T-helper 2 cell (primary cell): Measurements from ENCODE around the gene EPG5.
"Not testable (repeated sequence)": the region's sequence is repeated elsewhere in the genome, so short reads cannot be mapped to it uniquely, and the experiment has no call there.

Source experiments
- DNase-seq, 5 experiments: peaks; one replicate each; pipeline versions ENCODE4 v3.0.0 to v3.0.0-alpha.2; 2012 to 2022
- total RNA-seq, 2 donors: gene quantifications; one replicate each; lab custom pipeline; 2026; lab: John Stamatoyannopoulos, UW

EPG5 gene, protein sequence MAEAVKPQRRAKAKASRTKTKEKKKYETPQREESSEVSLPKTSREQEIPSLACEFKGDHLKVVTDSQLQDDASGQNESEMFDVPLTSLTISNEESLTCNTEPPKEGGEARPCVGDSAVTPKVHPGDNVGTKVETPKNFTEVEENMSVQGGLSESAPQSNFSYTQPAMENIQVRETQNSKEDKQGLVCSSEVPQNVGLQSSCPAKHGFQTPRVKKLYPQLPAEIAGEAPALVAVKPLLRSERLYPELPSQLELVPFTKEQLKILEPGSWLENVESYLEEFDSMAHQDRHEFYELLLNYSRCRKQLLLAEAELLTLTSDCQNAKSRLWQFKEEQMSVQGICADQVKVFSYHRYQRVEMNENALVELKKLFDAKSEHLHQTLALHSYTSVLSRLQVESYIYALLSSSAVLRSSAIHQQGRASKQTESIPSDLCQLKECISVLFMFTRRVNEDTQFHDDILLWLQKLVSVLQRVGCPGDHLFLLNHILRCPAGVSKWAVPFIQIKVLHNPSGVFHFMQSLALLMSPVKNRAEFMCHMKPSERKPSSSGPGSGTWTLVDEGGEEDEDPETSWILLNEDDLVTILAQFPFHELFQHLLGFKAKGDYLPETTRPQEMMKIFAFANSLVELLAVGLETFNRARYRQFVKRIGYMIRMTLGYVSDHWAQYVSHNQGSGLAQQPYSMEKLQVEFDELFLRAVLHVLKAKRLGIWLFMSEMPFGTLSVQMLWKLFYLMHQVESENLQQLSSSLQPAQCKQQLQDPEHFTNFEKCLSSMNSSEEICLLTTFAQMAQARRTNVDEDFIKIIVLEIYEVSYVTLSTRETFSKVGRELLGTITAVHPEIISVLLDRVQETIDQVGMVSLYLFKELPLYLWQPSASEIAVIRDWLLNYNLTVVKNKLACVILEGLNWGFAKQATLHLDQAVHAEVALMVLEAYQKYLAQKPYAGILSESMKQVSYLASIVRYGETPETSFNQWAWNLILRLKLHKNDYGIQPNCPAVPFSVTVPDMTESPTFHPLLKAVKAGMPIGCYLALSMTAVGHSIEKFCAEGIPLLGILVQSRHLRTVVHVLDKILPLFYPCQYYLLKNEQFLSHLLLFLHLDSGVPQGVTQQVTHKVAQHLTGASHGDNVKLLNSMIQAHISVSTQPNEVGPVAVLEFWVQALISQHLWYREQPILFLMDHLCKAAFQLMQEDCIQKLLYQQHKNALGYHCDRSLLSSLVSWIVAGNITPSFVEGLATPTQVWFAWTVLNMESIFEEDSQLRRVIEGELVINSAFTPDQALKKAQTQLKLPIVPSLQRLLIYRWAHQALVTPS (N-terminal part only)
- 101 to 104 reads per million in 2 donors for total RNA-seq

DNA sequence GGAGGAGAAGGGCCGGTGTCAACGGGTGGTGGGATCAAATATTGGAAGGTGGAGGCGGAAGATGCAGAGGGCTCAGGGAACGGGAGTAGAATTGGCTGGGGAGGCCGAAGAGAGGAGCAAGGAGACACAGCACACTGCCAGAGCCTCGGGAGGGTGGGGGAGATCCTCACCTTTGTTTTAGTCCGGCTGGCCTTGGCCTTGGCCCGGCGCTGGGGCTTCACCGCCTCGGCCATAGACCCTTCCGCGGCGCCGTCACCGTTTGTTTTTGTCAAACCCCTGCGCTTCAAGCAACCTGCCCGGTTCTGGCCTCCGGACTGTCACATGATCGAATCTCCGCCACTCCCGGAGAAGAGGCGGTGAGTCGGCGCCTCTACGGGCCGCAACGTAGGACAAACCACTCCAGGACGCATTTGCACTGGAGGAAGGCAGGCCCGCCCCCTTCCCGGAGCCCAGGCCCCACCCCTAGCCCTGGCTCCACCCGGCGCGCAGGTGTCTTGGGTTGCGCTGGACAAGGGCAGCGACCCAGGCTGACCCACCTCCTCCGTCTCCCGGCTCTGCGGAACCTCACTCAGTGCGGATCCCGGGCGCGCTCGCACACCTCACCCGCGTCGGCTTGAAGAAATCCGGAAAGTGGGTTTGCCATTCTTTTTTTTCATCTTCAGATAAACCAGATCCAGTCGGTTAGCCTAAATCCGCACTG is at the start of gene EPG5:
Gene EPG5, minus strand, starts transcription at position 323 of the 700 bp plus-strand sequence. Its CDS starts 90 bp downstream, at position 233.
- DNase-seq = peak; percentile 79 to 96 (median 88)

DNA sequence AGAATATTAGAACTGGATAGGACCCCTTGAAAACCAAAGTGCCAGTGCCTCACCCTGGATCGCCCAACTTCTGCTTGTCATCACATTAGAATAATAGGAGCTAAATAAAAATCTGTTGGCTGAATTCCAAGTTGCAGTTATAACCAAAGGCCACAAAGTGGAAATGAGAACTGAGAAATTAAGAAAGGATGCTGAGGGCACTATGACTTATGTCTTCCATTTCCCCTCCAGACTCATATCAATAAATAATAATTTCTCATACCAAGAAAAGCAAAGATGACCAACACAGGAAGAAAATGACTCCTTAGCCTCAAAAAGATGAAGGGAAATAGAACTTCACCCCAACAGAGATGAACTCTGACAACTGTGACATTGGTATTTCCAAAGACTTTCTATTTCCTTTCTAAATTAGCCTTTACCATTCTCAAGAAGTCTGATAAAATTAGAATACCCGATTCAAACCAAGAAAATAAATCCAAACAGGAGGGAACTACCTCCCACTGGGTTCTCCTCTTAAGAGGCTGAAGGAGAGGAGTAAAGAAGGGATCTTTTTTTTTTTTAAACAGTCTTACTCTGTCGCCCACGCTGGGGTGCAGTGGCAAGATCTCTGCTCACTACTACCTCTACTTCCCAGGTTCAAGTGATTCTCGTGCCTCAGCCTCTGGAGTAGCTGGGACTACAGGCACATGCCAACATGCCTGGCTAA is 46.5 kb upstream of the EPG5 start:
- peak in 1 of 5 experiments; percentile 57 for DNase-seq

DNA sequence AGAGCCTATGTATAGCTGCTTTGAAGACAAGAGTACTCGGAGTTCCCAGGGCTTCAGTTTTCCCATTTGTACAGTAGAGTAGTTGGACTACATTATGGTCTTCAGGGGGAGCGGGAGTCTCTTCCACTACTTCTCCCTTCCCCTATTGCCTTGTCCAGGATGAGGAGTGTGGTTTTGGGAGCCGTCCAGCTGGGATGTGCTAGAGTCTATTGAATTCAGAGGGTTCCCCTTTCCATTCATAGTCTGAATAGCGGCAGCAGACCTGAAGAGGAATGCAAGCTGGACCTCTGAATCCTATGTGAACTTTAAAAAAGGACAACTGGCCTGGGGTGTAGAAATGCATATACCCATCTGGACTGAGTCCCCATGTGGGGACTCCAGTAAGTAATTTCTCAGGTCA is 43.5 kb upstream of the EPG5 start:
- no peak for DNase-seq

DNA sequence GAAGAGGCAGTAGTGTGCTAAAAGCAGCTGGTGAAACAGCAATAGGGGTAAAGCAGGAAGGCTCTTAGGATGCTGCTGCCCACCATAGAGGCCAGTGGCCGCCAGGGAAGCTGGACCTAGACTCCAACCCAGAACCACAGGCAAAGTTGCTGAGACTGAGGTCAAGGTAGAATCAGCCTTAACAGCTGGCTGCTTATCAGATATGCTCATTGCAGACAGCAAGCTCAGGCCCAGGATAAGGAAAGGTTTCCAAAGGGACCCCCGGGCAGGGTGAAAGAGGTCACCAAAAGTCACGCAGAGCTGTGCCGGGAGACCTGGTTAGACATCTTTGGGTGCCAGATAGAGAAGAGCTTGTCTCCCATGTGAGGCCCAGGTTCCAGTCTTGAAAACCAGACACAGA is 42.9 kb upstream of the EPG5 start:
- no peak for DNase-seq

DNA sequence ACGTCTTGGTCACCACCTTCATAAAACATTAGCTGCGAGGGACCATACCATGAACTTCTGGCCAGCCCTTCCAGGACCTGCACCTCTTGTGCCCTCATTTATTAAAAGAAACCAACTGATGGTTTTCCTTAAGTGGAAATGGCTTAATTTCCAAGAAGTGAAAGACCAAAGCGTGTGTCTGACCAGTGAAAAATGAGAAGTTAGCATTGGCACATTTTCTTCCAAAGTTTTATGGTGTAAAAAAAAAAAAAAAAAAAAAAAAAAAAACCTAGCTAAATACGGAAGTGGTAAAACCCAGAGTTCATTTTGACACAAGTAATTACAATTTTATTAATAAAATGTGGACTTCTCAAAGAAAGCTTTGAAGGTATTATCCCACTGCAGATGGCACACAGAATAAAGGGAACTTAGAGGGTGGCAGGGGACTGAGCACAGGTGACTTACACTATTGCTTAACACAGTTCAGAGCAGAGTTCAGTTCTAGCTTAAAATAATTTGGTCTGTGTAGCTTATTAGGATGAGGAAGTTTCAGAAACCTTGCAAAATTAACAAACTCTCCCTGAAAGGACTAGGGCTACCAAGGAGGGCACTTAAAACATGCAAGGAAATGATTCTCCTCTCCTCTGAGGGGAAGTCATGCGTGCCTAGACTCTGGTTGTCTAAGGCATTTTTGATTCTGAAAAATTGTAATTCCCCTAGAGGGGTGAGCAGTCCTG is 42.2 kb upstream of the EPG5 start:
- DNase-seq = no peak

DNA sequence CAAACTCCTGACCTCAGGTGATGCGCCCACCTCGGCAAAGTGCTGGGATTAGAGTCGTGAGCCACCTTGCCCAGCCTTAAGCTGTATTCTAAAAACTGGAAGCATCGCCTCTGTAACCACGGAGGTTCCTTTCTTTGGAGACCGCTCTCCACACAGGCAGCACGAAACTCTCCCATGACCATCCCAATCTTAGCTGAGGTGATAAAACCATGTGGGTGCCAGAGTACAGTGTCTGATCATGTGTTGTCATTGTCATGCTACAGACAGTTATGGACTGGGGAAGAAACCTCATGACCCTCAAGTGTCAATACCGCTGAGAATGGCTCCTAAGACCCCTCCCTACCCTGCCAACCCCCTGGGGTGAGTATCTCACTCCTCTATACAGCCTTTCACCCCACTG is 41.4 kb upstream of the EPG5 start:
- no peak for DNase-seq

DNA sequence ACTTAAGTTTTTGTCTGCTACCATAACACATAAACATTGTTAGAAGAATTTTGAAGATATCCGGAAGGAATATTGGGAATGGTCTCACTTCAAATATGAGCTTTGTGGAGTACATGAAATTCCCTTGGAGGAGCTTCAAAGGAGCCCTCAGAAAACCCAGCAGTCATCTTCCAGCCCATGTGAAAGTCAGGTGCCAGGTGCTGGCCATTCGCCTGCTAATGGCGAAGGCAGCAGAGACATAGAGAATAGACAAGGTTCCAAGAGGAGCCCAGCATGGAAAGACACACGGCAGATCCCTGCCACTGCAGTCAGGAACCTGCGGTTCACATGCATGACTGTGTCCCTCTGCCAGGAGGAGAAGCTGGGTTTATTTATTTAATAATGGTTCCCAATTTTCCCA is 40.0 kb upstream of the EPG5 start:
- DNase-seq = no peak

DNA sequence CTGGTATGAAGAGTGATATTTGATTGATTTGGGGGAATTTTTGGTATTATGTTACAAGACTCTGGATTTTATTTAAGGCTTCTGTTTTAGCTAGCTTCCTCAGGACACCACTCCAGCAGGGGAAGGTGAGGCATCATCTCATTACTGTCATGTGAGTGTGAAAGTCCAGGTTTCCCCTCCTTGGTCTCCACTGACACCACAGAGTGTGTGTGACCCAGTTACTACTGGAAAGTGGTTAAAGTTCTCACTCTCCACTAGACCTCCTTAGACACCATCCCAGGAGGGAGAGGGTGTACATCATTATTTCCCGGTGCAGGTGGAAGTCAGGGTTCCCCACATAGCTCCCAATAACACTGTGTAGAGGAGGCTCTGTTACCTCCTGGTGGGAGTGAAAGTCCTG is 35.8 kb upstream of the EPG5 start:
- DNase-seq = no peak

DNA sequence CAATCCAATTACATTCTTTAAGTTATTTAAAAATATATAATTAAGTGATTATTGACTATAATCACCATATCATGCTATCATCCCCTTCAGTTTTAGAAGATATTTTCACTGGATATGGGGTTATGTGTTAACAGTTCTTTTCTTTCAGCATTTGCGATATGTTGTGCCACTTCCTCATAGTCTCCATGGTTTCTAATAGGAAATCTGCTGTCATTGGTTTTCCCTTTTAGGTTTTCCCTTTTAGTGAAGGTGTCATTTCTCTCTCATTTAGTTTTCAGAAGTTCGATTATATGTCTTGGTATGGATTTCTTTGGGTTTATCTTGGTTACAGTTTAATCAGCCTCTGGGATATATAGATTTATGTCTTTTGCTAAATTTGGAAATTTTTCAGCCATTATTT is 34.8 kb upstream of the EPG5 start:
- no peak for DNase-seq

DNA sequence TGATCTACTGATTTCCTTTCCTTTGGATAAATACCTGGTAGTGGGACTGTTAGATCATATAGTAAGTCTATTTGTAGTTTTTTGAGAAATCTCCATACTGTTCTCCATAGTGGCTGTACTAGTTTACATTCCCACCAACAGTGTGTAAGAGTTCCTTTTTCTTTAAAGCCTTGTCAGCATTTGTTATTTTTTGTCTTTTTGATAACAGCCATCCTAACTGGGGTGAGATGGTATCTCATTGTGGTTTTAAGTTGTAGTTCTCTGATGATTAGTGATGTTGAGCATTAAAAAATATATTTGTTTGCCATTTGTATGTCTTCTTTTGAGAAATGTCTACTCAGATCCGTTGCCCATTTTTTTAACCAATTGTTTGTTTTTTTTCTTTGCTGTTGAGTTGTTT is 33.9 kb upstream of the EPG5 start:
- DNase-seq = peak in 1 of 5 experiments; percentile 66

DNA sequence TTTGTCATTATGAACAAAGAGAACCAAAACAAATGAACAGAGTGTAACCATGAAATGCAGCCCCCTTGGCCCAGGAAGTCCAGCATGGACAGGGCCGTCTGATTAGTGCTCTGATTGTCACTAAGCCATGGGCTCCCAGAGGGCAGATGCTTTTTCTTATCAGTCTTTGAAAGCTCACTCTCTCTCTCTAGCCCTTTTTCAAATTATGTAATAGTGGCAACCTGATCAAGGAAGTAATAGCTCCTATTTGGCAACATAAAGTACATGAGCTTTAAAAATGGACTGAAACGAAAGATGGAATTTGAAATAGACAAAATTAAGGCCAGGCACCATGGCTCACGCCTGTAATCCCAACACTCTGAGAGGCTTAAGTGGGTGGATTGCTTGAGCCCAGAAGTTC is 32.4 kb upstream of the EPG5 start:
- no peak for DNase-seq

DNA sequence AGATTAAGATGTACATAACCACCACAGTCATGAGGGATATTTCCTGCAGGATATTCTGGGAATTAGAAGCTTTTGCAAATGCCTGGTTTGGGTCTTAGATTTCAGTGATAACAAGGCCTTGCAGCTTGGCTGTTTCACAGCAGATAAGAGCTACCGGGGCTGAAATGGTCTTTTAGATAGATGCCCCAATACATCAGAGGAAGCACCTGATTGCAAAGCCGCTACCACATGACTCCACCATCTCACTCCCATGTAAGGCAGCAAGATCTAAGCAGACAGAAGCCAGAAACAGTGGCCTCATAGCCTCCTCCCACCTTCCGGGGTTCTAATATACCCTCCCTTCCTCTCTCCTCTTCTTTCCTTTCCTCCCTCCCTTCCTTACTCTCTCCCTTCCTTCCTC is 31.1 kb upstream of the EPG5 start:
- peak in 1 of 5 experiments; percentile 84 for DNase-seq

DNA sequence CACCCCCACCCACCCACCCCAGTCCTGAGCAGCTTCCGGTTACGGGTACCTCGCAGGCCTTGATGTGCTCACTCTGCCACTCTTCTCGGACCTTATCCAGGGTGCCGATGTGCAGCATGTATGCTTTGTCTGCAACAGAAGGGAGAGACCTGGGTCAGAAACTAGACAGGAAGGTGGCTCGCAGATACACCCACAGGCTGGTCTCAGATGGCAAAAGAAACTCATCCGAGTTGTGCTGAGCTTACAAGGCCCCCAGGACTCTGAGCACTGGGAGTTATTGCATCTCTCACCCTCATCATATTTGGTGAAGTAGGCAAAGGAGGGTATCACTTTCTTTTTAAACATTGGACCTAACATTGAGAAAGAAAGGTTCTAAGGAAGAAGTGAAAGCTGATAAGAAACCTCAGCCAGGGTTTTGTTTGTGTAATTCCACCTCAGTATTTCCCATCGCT is 30.6 kb upstream of the EPG5 start:
- DNase-seq = peak in 2 of 5 experiments; percentile 6 to 73

DNA sequence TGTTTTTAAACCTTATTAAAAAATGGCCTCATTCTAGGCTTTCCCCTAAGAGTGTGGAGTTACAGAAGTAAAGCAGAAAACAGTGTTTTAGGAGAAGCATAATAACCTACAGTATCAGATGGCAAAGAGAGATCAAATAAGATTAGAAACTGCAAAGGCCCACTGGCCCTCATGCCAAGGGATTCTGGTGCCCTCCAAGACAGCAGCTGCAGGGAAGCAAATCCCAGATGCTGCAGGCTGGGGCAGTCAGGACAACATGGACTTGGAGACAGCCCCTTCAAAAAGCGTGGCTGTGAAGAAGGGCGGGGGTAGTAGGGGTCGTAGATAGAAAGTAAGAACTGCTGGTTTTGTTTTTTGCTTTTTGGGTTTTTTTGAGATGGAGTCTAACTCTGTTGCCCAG is 28.3 kb upstream of the EPG5 start:
- DNase-seq = no peak

DNA sequence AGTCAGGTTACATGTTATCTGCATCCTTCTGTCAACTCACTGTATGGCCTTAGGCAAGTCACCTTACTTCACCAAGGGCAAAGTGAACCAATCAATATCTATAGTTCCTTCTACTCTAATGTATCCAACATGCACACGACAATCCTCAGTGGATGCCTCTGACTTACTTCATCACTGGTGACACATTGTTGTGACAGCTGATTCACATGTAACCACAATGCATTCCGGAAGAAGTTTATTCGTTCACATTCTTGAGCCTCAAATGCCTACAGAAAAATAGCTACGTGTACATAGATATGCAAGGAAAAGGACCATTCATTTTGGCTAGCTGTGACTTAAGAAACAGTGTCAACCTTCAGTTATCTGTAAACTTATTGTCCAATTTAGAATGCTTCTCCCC is 26.3 kb upstream of the EPG5 start:
- DNase-seq = no peak

DNA sequence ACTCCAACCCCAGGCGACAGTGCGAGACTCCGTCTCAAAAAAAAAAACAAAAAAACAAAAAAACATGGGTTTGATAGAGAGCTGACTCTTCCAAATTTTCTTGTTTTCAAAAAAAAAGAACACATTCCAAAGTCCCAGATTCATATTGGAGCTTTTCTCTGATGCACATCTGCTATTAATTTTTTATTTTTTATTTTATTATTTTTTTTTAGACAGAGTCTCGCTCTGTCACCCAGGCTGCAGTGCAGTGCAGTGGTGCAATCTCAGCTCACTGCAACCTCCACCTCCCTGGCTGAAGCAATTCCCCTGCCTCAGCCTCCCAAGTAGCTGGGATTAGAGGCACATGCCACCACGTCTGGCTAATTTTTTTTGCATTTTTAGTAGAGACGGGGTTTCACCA is 25.4 kb upstream of the EPG5 start:
- DNase-seq = not testable (repeated sequence)

DNA sequence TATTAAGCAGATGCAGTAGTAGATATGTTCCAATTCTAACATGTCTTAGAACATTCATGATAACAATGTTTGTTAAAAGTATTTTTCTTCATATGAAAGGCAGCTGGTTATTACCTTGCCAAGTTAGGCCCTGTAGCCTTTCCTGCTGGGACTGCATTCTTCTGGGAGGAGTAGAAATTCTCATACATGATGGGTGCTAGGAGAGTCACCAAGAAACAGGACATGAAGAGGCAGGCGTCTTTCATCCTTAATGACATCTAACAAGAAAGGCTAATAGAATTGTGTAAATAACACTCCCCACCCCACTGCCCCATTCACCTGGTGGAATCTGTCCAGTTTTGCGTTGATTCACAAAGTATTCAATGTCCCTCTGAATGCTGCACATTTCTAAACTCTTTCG is 24.7 kb upstream of the EPG5 start:
- DNase-seq = no peak

DNA sequence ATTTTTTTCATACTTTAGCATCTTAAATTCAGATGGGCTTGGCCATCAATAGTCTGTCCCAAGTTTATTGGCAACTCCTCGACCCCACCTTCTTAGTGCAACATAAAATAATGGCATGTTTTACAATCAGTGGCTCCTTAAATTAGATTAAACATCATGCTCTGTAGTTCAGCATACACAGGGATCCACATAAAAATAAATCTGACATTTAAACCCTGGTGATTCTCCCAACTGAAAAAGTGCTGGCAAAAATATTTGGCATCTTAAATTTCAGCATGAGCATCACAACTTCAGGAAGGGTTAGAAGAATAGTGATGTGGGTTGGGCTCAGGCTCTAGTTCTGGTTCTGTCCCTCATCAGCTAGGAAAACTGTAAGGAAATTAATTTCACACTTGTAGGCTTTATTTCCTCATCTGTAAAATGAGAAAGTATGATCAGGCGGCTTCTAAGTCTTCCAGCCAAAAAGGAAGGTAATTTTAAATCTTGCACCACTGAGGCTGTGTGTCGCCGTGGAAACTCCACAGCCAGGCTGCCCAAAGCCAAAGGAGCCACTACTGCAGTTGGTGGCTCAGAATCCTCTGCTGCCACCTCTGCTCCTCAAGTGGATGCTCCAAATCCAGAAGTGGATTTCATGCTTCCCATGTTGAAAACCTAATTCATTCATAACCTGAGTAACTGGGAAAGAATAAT is 17.6 kb upstream of the EPG5 start:
- no peak for DNase-seq

DNA sequence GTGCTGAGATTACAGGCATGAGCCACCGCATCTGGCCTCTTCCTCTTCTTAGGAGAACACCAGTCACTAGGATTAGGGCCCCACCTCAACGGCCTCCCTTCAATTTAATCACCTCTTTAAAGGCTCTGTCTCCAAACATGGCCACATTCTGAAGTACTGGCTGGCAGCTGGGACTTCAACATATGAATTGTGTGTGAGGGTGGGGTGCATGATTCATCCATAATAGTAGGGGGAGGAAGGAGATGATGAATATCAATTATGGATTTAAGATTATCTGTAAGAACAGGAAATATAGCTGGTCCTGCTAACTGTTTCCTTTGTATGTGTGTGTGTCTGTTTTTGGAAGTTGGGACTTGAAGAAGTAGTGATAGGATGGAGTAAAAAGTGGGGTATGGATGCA is 14.7 kb upstream of the EPG5 start:
- no peak for DNase-seq

DNA sequence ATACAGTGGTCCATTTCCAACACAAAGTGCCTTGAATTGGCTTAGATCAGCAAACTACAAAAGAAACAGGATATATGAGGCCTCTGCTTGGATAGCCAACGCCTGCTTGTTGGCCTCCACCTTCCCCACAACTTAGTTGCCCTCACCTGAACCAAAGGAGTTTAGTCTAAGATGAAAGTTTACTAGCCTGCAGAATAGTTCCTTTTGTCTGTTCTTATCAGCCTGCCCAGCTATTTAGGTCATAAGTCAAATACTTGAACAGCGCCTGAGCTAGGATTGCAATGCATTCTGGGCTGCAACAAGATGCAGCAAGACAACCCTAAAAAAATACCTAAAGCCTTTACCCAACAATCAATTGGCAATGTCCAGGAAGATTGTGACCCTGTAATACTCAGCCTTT is 13.1 kb upstream of the EPG5 start:
- no peak for DNase-seq
